IMR-90 (cell line): ENCODE results near the gene PIEZO1. TPM values are rescaled to one million over a fixed set of nuclear protein-coding genes. Genes with fewer than 3 reads are reported as not detected.

Source experiments
- ATAC-seq: fragments of 200-7000 bp; cut with Tn5 transposase; 2 replicates; pipeline ENCODE4 v1.9.1; 2020; ENCODE audit warnings: low read depth, mild to moderate bottlenecking, moderate library complexity
- BruUV-seq: library from RNA; stranded (reverse); fragments of 400-500 nt; replicated peaks from 2 replicates; lab custom pipeline; 2021; lab: Mats Ljungman, UMichigan
- CTCF ChIA-PET: fragments of 300-600 bp; formaldehyde crosslinking; extraction: SDS; loops from one replicate; lab custom pipeline; 2021; ENCODE audit warnings: antibody characterized with exemption; lab: Yijun Ruan, JAX
- POLR2A ChIA-PET: fragments of 300-600 bp; sonication (Branson Sonifier 250); formaldehyde crosslinking; loops from one replicate; lab custom pipeline; 2022; ENCODE audit warnings: antibody characterized with exemption; ENCODE audit not compliant: unreplicated experiment; lab: Charles Lee
- DNase-seq: peaks from one replicate; pipeline ENCODE4 v3.0.0; 2013
- H2AFZ ChIP-seq: replicated peaks from 2 replicates; pipeline ENCODE3; 2013; ENCODE audit warnings: low read length, mild to moderate bottlenecking; ENCODE audit not compliant: poor library complexity
- H2AK5ac ChIP-seq: 2 replicates; pipeline ENCODE4 v1.6.1; 2013; ENCODE audit warnings: low read depth, low read length, inconsistent platforms
- H2AK9ac ChIP-seq: replicated peaks from 2 replicates; pipeline ENCODE3; 2013; ENCODE audit warnings: mild to moderate bottlenecking, low read depth, low read length, moderate library complexity; ENCODE audit not compliant: poor library complexity
- H2BK120ac ChIP-seq: 2 replicates; pipeline ENCODE4 v1.6.1; 2013; ENCODE audit warnings: low read depth, low read length, inconsistent platforms
- H2BK15ac ChIP-seq: 3 replicates; pipeline ENCODE4 v1.6.1; 2013; ENCODE audit warnings: low read depth, low read length, inconsistent platforms
- H2BK20ac ChIP-seq: 2 replicates; pipeline ENCODE4 v1.6.1; 2013; ENCODE audit warnings: low read depth, mild to moderate bottlenecking, inconsistent platforms, low read length, moderate library complexity
- H2BK5ac ChIP-seq: 2 replicates; pipeline ENCODE4 v1.6.1; 2013; ENCODE audit warnings: mild to moderate bottlenecking, low read depth, low read length, inconsistent platforms; ENCODE audit not compliant: poor library complexity, severe bottlenecking
- H3K14ac ChIP-seq: replicated peaks from 2 replicates; pipeline ENCODE4 v1.6.1; 2013; ENCODE audit warnings: low read depth, low read length, inconsistent platforms
- H3K18ac ChIP-seq: 2 replicates; pipeline ENCODE4 v1.6.1; 2013; ENCODE audit warnings: low read depth, low read length, control low read depth
- H3K23ac ChIP-seq: 2 replicates; pipeline ENCODE4 v1.6.1; 2013; ENCODE audit warnings: low read depth, low read length, inconsistent platforms
- H3K27ac ChIP-seq: 2 replicates; pipeline ENCODE4 v1.5.1; 2013; ENCODE audit warnings: mild to moderate bottlenecking, control low read depth, low read length; ENCODE audit not compliant: insufficient read depth
- H3K27me3 ChIP-seq: 2 replicates; pipeline ENCODE4 v1.6.1; 2013; ENCODE audit warnings: low read length; ENCODE audit not compliant: control insufficient read depth, insufficient read depth
- H3K36me3 ChIP-seq: 2 replicates; pipeline ENCODE4 v1.6.1; 2013; ENCODE audit warnings: low read length, mixed read lengths; ENCODE audit not compliant: control insufficient read depth, insufficient read depth
- H3K4ac ChIP-seq: 2 replicates; pipeline ENCODE4 v1.6.1; 2013; ENCODE audit warnings: low read depth, low read length, inconsistent platforms
- H3K4me1 ChIP-seq: 2 replicates; pipeline ENCODE4 v1.6.1; 2013; ENCODE audit warnings: low read length, mixed read lengths; ENCODE audit not compliant: control insufficient read depth, insufficient read depth
- H3K4me2 ChIP-seq: 2 replicates; pipeline ENCODE4 v1.6.1; 2013; ENCODE audit warnings: low read depth, mild to moderate bottlenecking, control low read depth, low read length, moderate library complexity
- H3K4me3 ChIP-seq: 2 replicates; pipeline ENCODE4 v1.5.1; 2013; ENCODE audit warnings: low read depth, mild to moderate bottlenecking, control low read depth, low read length, moderate library complexity; ENCODE audit not compliant: insufficient read depth
- H3K56ac ChIP-seq: 2 replicates; pipeline ENCODE4 v1.6.1; 2013; ENCODE audit warnings: low read length, inconsistent platforms; ENCODE audit not compliant: insufficient read depth; ENCODE audit errors: extremely low read depth
- H3K79me1 ChIP-seq, 2 experiments: 2 replicates each; pipeline ENCODE4 v1.6.1; 2013; ENCODE audit warnings: low read length in 2 of 2, inconsistent platforms in 1 of 2, low read depth in 1 of 2
- H3K9ac ChIP-seq: 2 replicates; pipeline ENCODE4 v1.6.1; 2013; ENCODE audit warnings: low read depth, low read length, control low read depth
- H3K9me1 ChIP-seq: 2 replicates; pipeline ENCODE4 v1.6.1; 2013; ENCODE audit warnings: low read length, inconsistent platforms; ENCODE audit not compliant: insufficient read depth
- H3K9me3 ChIP-seq: 2 replicates; pipeline ENCODE4 v1.6.1; 2013; ENCODE audit warnings: low read length; ENCODE audit not compliant: control insufficient read depth, insufficient read depth
- H4K20me1 ChIP-seq: 2 replicates; pipeline ENCODE4 v1.6.1; 2013; ENCODE audit warnings: low read length, inconsistent platforms; ENCODE audit not compliant: insufficient read depth
- H4K5ac ChIP-seq: 2 replicates; pipeline ENCODE4 v1.6.1; 2013; ENCODE audit warnings: mild to moderate bottlenecking, low read depth, low read length, control low read depth
- H4K8ac ChIP-seq, 2 experiments: 2 replicates each; pipeline ENCODE4 v1.6.1; 2013; ENCODE audit warnings: low read depth in 2 of 2, low read length in 2 of 2, control low read depth in 1 of 2, inconsistent platforms in 1 of 2
- H4K91ac ChIP-seq: 2 replicates; pipeline ENCODE4 v1.6.1; 2013; ENCODE audit warnings: low read depth, low read length, inconsistent platforms; ENCODE audit not compliant: insufficient read depth
- BHLHE40 ChIP-seq: fragments of 150-350 bp; IDR thresholded peaks from 2 replicates; pipeline ENCODE4 v1.6.1; 2016; ENCODE audit warnings: mild to moderate bottlenecking, low read depth, low read length
- CEBPB ChIP-seq: IDR thresholded peaks from 2 replicates; pipeline ENCODE4 v1.6.1; 2012; ENCODE audit warnings: low read depth, low read length, improper control_type of control experiment
- CHD1 ChIP-seq: IDR thresholded peaks from 2 replicates; pipeline ENCODE4 v1.6.1; 2012; ENCODE audit warnings: low read depth, low read length, improper control_type of control experiment
- ELK1 ChIP-seq: fragments of 150-350 bp; IDR thresholded peaks from 2 replicates; pipeline ENCODE4 v1.6.1; 2016; ENCODE audit warnings: low read depth, mild to moderate bottlenecking, low read length, moderate library complexity, borderline replicate concordance
- FOS ChIP-seq: fragments of 150-350 bp; IDR thresholded peaks from 2 replicates; pipeline ENCODE4 v1.6.1; 2016; ENCODE audit warnings: low read depth, low read length
- MAFK ChIP-seq: IDR thresholded peaks from 2 replicates; pipeline ENCODE4 v1.6.1; 2012; ENCODE audit warnings: low read depth, low read length, improper control_type of control experiment
- MAZ ChIP-seq: IDR thresholded peaks from 2 replicates; pipeline ENCODE4 v1.6.1; 2012; ENCODE audit warnings: low read depth, mild to moderate bottlenecking, low read length, improper control_type of control experiment, moderate library complexity, borderline replicate concordance
- MXI1 ChIP-seq: IDR thresholded peaks from 2 replicates; pipeline ENCODE4 v1.6.1; 2012; ENCODE audit warnings: low read depth, mild to moderate bottlenecking, low read length, moderate library complexity, borderline replicate concordance
- POLR2A ChIP-seq: IDR thresholded peaks from 2 replicates; pipeline ENCODE4 v1.6.1; 2012; ENCODE audit warnings: mild to moderate bottlenecking, low read depth, low read length
- RAD21 ChIP-seq: IDR thresholded peaks from 2 replicates; pipeline ENCODE4 v1.6.1; 2012; ENCODE audit warnings: low read length, improper control_type of control experiment
- RCOR1 ChIP-seq: IDR thresholded peaks from 2 replicates; pipeline ENCODE4 v1.6.1; 2012; ENCODE audit warnings: mild to moderate bottlenecking, low read length, improper control_type of control experiment; ENCODE audit not compliant: insufficient replicate concordance
- RFX5 ChIP-seq: IDR thresholded peaks from 2 replicates; pipeline ENCODE4 v1.8.0; 2012; ENCODE audit warnings: low read depth, mild to moderate bottlenecking, low read length, moderate library complexity
- SMC3 ChIP-seq: fragments of 150-350 bp; IDR thresholded peaks from 2 replicates; pipeline ENCODE4 v1.6.1; 2016; ENCODE audit warnings: low read depth, mild to moderate bottlenecking, antibody characterized with exemption, low read length, moderate library complexity
- USF2 ChIP-seq: fragments of 150-350 bp; IDR thresholded peaks from 2 replicates; pipeline ENCODE4 v1.6.1; 2017; ENCODE audit warnings: mild to moderate bottlenecking, antibody characterized with exemption, low read length, low read depth
- WGBS, 2 experiments: methylation state at CpG; one replicate each; pipeline versions ENCODE4 v1.1.5 to v1.1.7; 2013; ENCODE audit warnings: missing lambda C conversion rate in 2 of 2; ENCODE audit not compliant: insufficient read length in 1 of 2; ENCODE audit errors: extremely low coverage in 2 of 2; 5-methylcytosine and 5-hydroxymethylcytosine counted together
- dilution Hi-C: fragments of 300-500 bp; cut with HindIII; formaldehyde crosslinking; loops from one replicate; pipeline ENCODE4 v1.14.3; 2018; ENCODE audit warnings: low sequenced_read_pairs; ENCODE audit not compliant: unreplicated experiment
- in situ Hi-C: fragments of 300-500 bp; cut with MboI; formaldehyde crosslinking; loops from 3 replicates; pipeline ENCODE4 v1.14.3; 2019; ENCODE audit warnings: low sequenced_read_pairs, inconsistent platforms, mixed read lengths
- intact Hi-C: fragments of 100-400 bp; cut with micrococcal nuclease; formaldehyde crosslinking; loops from 2 replicates; pipeline ENCODE4 v1.10.0; 2022
- polyA plus RNA-seq, 3 experiments: library from polyadenylated mRNA; depleted of rRNA; stranded (reverse); fragments of >200 nt; gene quantifications; 2 replicates each; pipeline ENCODE4 v1.2.3, GENCODE V29; 2012; ENCODE audit warnings: low replicate concordance in 1 of 3
- total RNA-seq: library from RNA; depleted of rRNA; stranded (reverse); fragments of >200 nt; gene quantifications from 2 replicates; pipeline ENCODE4 v1.2.3, GENCODE V29; 2012
- TF ChIP-seq, protein P1 (sequence below): conservative IDR thresholded peaks from 2 replicates; pipeline ENCODE4 v1.5.1; 2012; ENCODE audit warnings: mild to moderate bottlenecking, low read depth, low read length, improper control_type of control experiment

The PIEZO1 gene
- total and polyA plus RNA-seq, 2 of the 4 experiments (the other 2 are of a cell fraction), result 36.2 to 372 TPM

GRCh38 chr16:88748364-88748763, 36.7 kb downstream of the PIEZO1 start:
- Histone ChIP-seq H2AK9ac (peak overlapping the region; percentile 72), H3K4me3 (no peak overlapping the region), H3K9ac (no peak overlapping the region), H2BK20ac (no peak overlapping the region), H3K4ac (no peak overlapping the region), H2BK5ac (no peak overlapping the region), H3K4me1 (no peaks in the 10 kb centered on the region), H3K27me3 (no peaks in the 10 kb centered on the region), H3K23ac (no peak overlapping the region), H3K9me1 (peaks cover 5% of the 10 kb centered on the region), H3K56ac (no peak overlapping the region), H3K14ac (no peak overlapping the region), H3K79me1 (peaks cover 13 to 76% of the 10 kb centered on the region in 2 experiments), H3K27ac (no peak overlapping the region), H3K9me3 (no peaks in the 10 kb centered on the region), H2AK5ac (no peak overlapping the region), H3K18ac (no peak overlapping the region), H3K36me3 (peaks cover 6% of the 10 kb centered on the region; the same call in 1 of the 2 replicates), H2BK15ac (no peak overlapping the region), H2AFZ (no peak overlapping the region), H4K20me1 (peaks cover 83% of the 10 kb centered on the region), H4K8ac (no peak overlapping the region), H4K91ac (no peak overlapping the region), H2BK120ac (no peak overlapping the region), H4K5ac (no peak overlapping the region), H3K4me2 (no peak overlapping the region)
- DNase-seq, result no peak
- TF ChIP-seq MXI1 (no peak), MAZ (no peak), RFX5 (no peak), CHD1 (no peak), FOS (no peak), RCOR1 (no peak), ELK1 (no peak), RAD21 (no peak), BHLHE40 (no peak), CEBPB (no peak), POLR2A (no peak), USF2 (no peak), MAFK (no peak), SMC3 (no peak)
- TF ChIP-seq, protein P1, sequence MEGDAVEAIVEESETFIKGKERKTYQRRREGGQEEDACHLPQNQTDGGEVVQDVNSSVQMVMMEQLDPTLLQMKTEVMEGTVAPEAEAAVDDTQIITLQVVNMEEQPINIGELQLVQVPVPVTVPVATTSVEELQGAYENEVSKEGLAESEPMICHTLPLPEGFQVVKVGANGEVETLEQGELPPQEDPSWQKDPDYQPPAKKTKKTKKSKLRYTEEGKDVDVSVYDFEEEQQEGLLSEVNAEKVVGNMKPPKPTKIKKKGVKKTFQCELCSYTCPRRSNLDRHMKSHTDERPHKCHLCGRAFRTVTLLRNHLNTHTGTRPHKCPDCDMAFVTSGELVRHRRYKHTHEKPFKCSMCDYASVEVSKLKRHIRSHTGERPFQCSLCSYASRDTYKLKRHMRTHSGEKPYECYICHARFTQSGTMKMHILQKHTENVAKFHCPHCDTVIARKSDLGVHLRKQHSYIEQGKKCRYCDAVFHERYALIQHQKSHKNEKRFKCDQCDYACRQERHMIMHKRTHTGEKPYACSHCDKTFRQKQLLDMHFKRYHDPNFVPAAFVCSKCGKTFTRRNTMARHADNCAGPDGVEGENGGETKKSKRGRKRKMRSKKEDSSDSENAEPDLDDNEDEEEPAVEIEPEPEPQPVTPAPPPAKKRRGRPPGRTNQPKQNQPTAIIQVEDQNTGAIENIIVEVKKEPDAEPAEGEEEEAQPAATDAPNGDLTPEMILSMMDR, result no peak
- POLR2A ChIA-PET, result no interaction called here
- in situ Hi-C loops, result loop anchor here (5.0 to 10.0 kb wide), 2 partner anchors 34 to 416 kb away; no protein-coding TSS in a partner anchor
- dilution Hi-C loops, result no loop called here
- no TSS peak for BruUV-seq
- 80% methylated on average over 1 of the region's 12 CpGs; no CpG with 5 or more reads in 1 of the 2 experiments for WGBS, 2 experiments
- ATAC-seq, result no peak
- intact Hi-C loops, result no loop called here
- CTCF ChIA-PET, result interaction anchor here (1.0 kb wide), 1 partner anchor 11 kb away, joined by 3 read pairs; no protein-coding TSS in a partner anchor
